Measurements from ENCODE around the gene NOC2L. TPM values are rescaled to one million over a fixed set of nuclear protein-coding genes. Genes with fewer than 3 reads are reported as not detected.
A peak's percentile ranks its signal among the peaks of the same experiment; 100 is the strongest.

Gene NOC2L
- total and polyA plus RNA-seq, 10 donors, result 26.2 to 73.4 (median 45.9) TPM

DNA sequence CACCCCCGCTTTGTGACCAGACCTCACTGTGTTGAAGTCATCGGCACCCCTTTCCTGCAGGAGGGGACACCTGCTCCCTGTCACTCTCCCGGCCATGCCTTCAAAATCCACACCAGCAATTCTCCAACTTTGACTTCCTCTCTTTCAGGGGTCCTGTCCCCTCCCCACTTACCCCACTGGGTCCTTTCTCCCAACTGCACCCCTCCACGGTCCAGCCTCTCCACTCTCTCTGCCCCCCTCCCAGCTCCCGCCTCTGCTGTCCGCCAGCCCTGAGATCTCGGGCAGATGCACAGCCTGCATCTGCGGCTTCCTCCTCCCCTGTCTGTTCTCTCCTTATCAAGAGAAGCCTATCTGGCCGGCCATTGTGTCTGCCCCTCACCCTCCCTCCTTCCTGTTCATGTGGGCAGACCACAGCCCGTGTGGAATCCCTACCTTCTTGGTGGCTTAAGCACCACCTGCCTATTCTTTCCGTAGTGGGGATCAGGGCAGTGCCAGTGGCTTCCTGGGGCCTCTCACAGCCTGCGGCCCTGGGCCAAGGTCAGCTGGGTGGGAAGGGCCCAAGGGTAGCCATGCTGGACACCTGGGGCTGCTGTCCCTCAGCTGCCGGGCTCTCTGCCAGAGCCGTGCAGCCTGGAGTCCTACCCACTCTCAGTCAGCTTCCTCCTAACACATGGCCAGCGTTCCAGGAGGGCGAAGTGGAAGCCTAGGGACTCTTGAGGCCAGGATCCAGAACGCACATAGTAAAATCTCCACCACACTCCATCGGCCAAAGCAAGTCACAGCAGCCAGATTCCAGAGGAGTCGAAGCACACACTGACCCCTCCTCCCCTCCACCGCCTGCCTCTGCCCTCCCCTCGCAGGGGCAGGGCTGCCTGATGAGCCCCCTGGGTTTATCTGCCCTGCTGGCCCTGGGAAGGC is 46.0 kb upstream of the NOC2L start:
- no peaks in the 10 kb centered on the region for H3K9me3 ChIP-seq
- H3K4me3 ChIP-seq, result no peak overlapping the region
- H3K36me3 ChIP-seq, result no peaks in the 10 kb centered on the region
- DNase-seq, result no peak
- peaks cover 0 to 52% (median 33%) of the 10 kb centered on the region in 6 donors for H3K4me1 ChIP-seq
- H3K27ac ChIP-seq, result no peak overlapping the region
- WGBS, 5 donors, result 6 to 16% (median 13%) methylated on average over 14 to 21 of the region's 21 CpGs
- peaks cover 0 to 69% (median 46%) of the 10 kb centered on the region in 7 donors for H3K27me3 ChIP-seq (replicated peaks in 1 of 7)
- TF ChIP-seq POLR2A (IDR thresholded peaks at IDR 0.05), result no peak
- TF ChIP-seq POLR2AphosphoS5 (IDR thresholded peaks at IDR 0.05), result peak in 2 of 3 donors; percentile 16 to 26
- no peak for TF ChIP-seq CTCF (IDR thresholded peaks at IDR 0.05 in 8 of 11, conservative IDR thresholded peaks at IDR 0.05 in 3 of 11)
- intact Hi-C loops (cut with DNase I; ENCODE audit: low total_unique reads), result no loop called here

DNA sequence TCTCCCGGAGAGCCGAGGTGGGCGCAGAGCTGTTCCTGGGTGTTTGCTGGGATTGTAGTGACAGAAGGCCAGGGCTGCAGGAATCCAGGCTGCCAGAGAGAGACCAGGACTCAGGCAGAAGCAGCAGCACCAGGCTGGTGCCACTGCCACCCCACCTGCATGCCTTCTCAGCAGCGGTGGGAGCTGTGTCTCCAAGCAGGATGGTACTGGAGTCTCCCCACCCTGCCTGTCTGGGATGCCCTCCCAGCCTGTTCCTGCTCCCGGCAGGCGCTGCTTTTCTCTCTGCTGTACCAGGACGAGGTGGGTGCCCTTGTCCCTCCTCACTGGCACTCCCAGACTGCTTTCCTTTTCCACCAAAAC is 45.3 kb upstream of the NOC2L start:
- Histone ChIP-seq H3K27me3 (replicated peaks in 1 of 7) (peaks cover 0 to 75% (median 52%) of the 10 kb centered on the region in 7 donors), H3K4me1 (peaks cover 3 to 56% (median 39%) of the 10 kb centered on the region in 6 donors), H3K4me3 (no peak overlapping the region), H3K27ac (no peak overlapping the region), H3K36me3 (no peaks in the 10 kb centered on the region), H3K9me3 (no peaks in the 10 kb centered on the region)
- intact Hi-C loops (cut with DNase I; ENCODE audit: low total_unique reads), result no loop called here
- 27 to 55% (median 47%) methylated on average over 4 to 7 of the region's 7 CpGs for WGBS, 5 donors
- DNase-seq, result no peak
- no peak for TF ChIP-seq POLR2A (IDR thresholded peaks at IDR 0.05)
- no peak for TF ChIP-seq CTCF (IDR thresholded peaks at IDR 0.05 in 8 of 11, conservative IDR thresholded peaks at IDR 0.05 in 3 of 11)

DNA sequence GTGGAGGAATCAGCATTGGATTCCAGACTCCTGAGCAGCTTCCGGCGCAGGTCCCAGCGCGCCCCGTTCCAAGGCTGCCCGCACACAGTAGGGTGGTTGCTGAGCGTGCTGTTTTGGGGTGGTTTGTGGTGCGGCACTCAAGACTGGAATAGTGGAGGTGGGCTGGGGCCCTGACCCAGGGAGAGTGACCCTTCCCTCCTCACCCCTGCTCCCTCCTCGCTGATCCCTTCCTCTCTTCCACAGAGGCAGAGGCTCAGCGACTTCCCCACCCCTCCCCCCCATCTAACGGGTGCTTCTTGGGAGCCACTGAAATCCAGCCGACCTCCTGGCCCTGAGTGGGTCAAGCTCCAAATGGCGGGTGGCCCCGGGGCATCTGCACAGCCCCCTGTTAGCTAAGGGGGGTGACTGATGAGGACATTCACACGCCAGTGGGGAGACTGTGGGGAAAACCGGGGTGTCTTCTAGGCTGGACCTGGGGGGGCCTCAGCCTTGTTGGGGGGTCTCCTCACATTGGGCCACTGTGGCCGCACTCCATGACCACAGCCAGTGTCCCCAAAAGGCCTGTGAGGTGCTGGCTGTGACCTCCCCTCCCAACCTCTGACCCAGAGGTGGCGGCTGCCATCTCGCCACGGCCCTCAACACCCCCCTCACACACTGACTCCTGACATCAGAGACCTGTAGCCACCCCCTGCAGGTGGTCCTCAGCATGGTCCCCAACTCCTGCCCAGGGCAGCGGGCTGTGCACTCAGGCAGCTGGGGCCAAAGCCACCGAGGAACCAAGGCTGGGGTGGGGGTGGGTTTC is 44.8 kb upstream of the NOC2L start:
- intact Hi-C loops (cut with DNase I; ENCODE audit: low total_unique reads), result no loop called here
- Histone ChIP-seq H3K4me3 (no peak overlapping the region), H3K36me3 (no peaks in the 10 kb centered on the region), H3K9me3 (no peaks in the 10 kb centered on the region), H3K4me1 (peaks cover 5 to 61% (median 45%) of the 10 kb centered on the region in 6 donors), H3K27ac (no peak overlapping the region), H3K27me3 (replicated peaks in 1 of 7) (peaks cover 0 to 81% (median 58%) of the 10 kb centered on the region in 7 donors)
- no peak for TF ChIP-seq POLR2AphosphoS5 (IDR thresholded peaks at IDR 0.05)
- no peak for TF ChIP-seq CTCF (IDR thresholded peaks at IDR 0.05 in 8 of 11, conservative IDR thresholded peaks at IDR 0.05 in 3 of 11)
- no peak for TF ChIP-seq POLR2A (IDR thresholded peaks at IDR 0.05)
- DNase-seq, result peak; percentile 70
- 74 to 86% (median 81%) methylated on average over 14 to 22 of the region's 22 CpGs for WGBS, 5 donors

All from spleen (tissue), 11 donors.